ENCODE results near the gene STAT4.

DNA sequence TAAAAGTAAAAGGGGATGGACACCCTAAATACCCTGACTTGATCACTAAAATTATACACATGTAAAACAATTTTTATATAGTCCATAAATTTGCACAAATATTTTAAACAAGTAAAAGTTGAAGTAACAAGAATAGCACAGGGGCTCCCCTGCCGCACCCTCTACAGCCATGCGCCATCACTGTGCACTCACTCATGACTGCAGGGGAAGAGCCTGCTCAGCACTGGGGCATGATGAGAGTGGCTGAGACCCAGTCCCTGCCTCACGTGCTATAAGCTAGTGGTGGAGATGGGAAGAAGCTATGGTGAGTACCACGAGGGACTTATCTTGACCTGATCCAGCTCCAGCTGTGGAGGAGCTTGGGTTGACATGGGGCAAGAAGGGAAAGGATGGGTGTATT is 47.5 kb upstream of the STAT4 start:
- TF ChIP-seq CTCF (tag by site-specific recombination; IDR thresholded peaks at IDR 0.05) = no peak
- no peak for TF ChIP-seq YY1 (tag by site-specific recombination; IDR thresholded peaks at IDR 0.05)
- no peak for TF ChIP-seq ZNF292 (tag by site-specific recombination; IDR thresholded peaks at IDR 0.05; ENCODE audit: borderline replicate concordance, low read depth)
- no peak for TF ChIP-seq ZNF404 (tag by site-specific recombination; IDR thresholded peaks at IDR 0.05)
- TF ChIP-seq ZNF530 (tag by site-specific recombination; IDR thresholded peaks at IDR 0.05; ENCODE audit: low read depth) = no peak
- no peak for TF ChIP-seq ZNF791 (tag by site-specific recombination; IDR thresholded peaks at IDR 0.05)
- TF ChIP-seq, protein P1, sequence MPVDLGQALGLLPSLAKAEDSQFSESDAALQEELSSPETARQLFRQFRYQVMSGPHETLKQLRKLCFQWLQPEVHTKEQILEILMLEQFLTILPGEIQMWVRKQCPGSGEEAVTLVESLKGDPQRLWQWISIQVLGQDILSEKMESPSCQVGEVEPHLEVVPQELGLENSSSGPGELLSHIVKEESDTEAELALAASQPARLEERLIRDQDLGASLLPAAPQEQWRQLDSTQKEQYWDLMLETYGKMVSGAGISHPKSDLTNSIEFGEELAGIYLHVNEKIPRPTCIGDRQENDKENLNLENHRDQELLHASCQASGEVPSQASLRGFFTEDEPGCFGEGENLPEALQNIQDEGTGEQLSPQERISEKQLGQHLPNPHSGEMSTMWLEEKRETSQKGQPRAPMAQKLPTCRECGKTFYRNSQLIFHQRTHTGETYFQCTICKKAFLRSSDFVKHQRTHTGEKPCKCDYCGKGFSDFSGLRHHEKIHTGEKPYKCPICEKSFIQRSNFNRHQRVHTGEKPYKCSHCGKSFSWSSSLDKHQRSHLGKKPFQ (tag by site-specific recombination; IDR thresholded peaks at IDR 0.05) = no peak
- no peak for TF ChIP-seq TRIM28 (IDR thresholded peaks at IDR 0.05; ENCODE audit: borderline replicate concordance, low read length)
- TF ChIP-seq, protein P2, sequence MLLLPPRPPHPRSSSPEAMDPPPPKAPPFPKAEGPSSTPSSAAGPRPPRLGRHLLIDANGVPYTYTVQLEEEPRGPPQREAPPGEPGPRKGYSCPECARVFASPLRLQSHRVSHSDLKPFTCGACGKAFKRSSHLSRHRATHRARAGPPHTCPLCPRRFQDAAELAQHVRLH (tag by site-specific recombination; IDR thresholded peaks at IDR 0.05) = no peak
- no peak for TF ChIP-seq ZNF223 (tag by site-specific recombination; IDR thresholded peaks at IDR 0.05)

All from HEK293 (cell line).